Trophoblast cell (in vitro differentiated cells and primary cell): ENCODE data around the gene NUP62.
A peak's percentile ranks its signal among the peaks of the same experiment; 100 is the strongest.

ENCODE experiments used
- DNase-seq, 2 donors: peaks; one replicate each; pipeline ENCODE4 v3.0.0-alpha.2; 2016
- H2AFZ ChIP-seq: 2 replicates; pipeline ENCODE4 v1.6.1; 2013; ENCODE audit warnings: low read length, moderate library complexity, mild to moderate bottlenecking; ENCODE audit not compliant: insufficient read depth, poor library complexity
- H2AK5ac ChIP-seq: 2 replicates; pipeline ENCODE4 v1.6.1; 2013; ENCODE audit warnings: mild to moderate bottlenecking, low read length
- H2BK120ac ChIP-seq: 2 replicates; pipeline ENCODE4 v1.6.1; 2013; ENCODE audit warnings: low read length, mild to moderate bottlenecking, moderate library complexity; ENCODE audit not compliant: insufficient read depth, poor library complexity
- H2BK12ac ChIP-seq: 2 replicates; pipeline ENCODE4 v1.6.1; 2013; ENCODE audit warnings: mild to moderate bottlenecking, low read length, moderate library complexity
- H2BK5ac ChIP-seq: 2 replicates; pipeline ENCODE4 v1.6.1; 2013; ENCODE audit warnings: low read length, low read depth, moderate library complexity, mild to moderate bottlenecking; ENCODE audit not compliant: poor library complexity
- H3K14ac ChIP-seq: 2 replicates; pipeline ENCODE4 v1.6.1; 2013; ENCODE audit warnings: mild to moderate bottlenecking, low read length
- H3K18ac ChIP-seq: 2 replicates; pipeline ENCODE4 v1.6.1; 2013; ENCODE audit warnings: mild to moderate bottlenecking, low read length
- H3K23ac ChIP-seq: 2 replicates; pipeline ENCODE4 v1.6.1; 2013; ENCODE audit warnings: low read length
- H3K27ac ChIP-seq: 2 replicates; pipeline ENCODE4 v1.5.1; 2013; ENCODE audit warnings: low read depth, mild to moderate bottlenecking, inconsistent platforms, low read length, moderate library complexity
- H3K27me3 ChIP-seq: 2 replicates; pipeline ENCODE4 v1.6.1; 2013; ENCODE audit warnings: inconsistent platforms, mild to moderate bottlenecking, low read length, moderate library complexity; ENCODE audit not compliant: insufficient read depth
- H3K36me3 ChIP-seq, 2 experiments: 1 replicate in 1 of 2; 2 replicates in 1 of 2; pipeline ENCODE4 v1.6.1; 2013; ENCODE audit warnings: low read length in 2 of 2, mild to moderate bottlenecking in 2 of 2, moderate library complexity in 1 of 2; ENCODE audit not compliant: insufficient read depth in 2 of 2, control insufficient read depth in 1 of 2
- H3K4ac ChIP-seq: 2 replicates; pipeline ENCODE4 v1.6.1; 2013; ENCODE audit warnings: low read depth, mild to moderate bottlenecking, low read length, moderate library complexity
- H3K4me1 ChIP-seq, 2 experiments: 1 replicate in 1 of 2; 2 replicates in 1 of 2; pipeline ENCODE4 v1.6.1; 2013; ENCODE audit warnings: low read length in 2 of 2, mild to moderate bottlenecking in 2 of 2, moderate library complexity in 1 of 2; ENCODE audit not compliant: insufficient read depth in 2 of 2, control insufficient read depth in 1 of 2
- H3K4me2 ChIP-seq: 2 replicates; pipeline ENCODE4 v1.6.1; 2013; ENCODE audit warnings: inconsistent platforms, mild to moderate bottlenecking, low read length, moderate library complexity
- H3K4me3 ChIP-seq: 2 replicates; pipeline ENCODE4 v1.5.1; 2013; ENCODE audit warnings: mild to moderate bottlenecking, low read depth, low read length, inconsistent platforms
- H3K79me1 ChIP-seq: one replicate; pipeline ENCODE4 v1.6.1; 2013; ENCODE audit warnings: low read length
- H3K79me2 ChIP-seq: 2 replicates; pipeline ENCODE4 v1.6.1; 2013; ENCODE audit warnings: low read length, mild to moderate bottlenecking; ENCODE audit not compliant: control insufficient read depth, insufficient read depth, poor library complexity
- H3K9ac ChIP-seq: 2 replicates; pipeline ENCODE4 v1.6.1; 2013; ENCODE audit warnings: mild to moderate bottlenecking, low read length
- H3K9me3 ChIP-seq: 2 replicates; pipeline ENCODE4 v1.6.1; 2013; ENCODE audit warnings: low read depth, mild to moderate bottlenecking, control low read depth, inconsistent platforms, low read length; ENCODE audit not compliant: insufficient read depth
- H4K12ac ChIP-seq: 2 replicates; pipeline ENCODE4 v1.6.1; 2013; ENCODE audit warnings: low read depth, mild to moderate bottlenecking, low read length, moderate library complexity
- H4K8ac ChIP-seq: 2 replicates; pipeline ENCODE4 v1.6.1; 2013; ENCODE audit warnings: low read depth, mild to moderate bottlenecking, low read length, moderate library complexity
- H4K91ac ChIP-seq: one replicate; pipeline ENCODE4 v1.6.1; 2013; ENCODE audit warnings: low read depth, mild to moderate bottlenecking, low read length, moderate library complexity
- WGBS: extraction: QIAGEN DNeasy Blood & Tissue Kit; methylation state at CpG from one replicate; pipeline ENCODE4 v1.1.7; 2013; ENCODE audit warnings: missing lambda C conversion rate; ENCODE audit not compliant: insufficient read length, insufficient coverage; ENCODE audit errors: extremely low coverage; 5-methylcytosine and 5-hydroxymethylcytosine counted together

The NUP62 gene

DNA sequence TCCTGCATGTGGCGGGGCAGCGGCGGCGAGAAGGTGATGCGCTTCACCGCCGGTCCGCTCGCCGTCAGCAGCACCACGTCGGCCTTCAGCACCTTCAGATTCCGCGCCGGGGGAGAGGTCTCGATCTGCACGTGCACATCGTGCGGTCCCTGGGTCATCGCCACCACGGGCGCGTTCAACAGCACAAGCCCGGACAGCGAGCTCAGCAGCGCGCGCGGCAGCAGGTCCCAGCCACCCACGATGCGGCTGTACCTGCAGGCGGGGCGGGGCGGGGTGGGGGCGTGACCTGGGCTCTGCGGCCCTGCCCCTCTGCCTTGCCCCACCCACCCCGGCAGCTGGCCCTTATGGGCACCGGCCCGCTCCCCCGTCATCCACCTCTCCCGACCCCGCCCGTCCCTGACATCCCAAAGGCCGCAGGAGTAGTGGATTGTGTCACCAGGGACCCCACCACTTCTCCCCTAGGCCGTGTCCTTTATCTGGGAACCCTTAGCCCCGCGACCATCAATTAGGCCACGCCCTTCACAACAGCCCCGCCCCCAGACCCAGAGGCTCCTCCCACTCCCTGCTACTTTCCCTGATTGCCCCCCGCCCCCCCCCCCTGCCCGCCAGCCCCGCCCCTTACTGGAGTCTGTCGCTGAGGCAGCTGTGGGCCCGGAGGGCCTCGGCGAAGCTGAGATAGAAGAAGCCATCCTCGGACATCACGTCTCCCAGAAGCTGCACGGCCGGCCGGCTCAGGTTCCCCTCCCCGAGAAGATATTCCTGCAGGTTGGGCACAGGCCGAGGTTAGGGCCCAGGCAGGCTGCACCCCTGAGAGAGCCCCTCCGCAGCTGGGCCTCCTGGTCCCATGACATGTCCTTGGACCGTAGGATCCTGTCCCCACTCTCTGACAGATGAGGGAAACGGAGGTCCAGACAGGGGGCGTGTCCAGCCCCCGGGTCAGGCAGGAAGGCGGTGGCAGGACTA lies 38.7 kb downstream of the NUP62 start:
- no CpG with 5 or more reads among the region's 69 CpGs for WGBS

DNA sequence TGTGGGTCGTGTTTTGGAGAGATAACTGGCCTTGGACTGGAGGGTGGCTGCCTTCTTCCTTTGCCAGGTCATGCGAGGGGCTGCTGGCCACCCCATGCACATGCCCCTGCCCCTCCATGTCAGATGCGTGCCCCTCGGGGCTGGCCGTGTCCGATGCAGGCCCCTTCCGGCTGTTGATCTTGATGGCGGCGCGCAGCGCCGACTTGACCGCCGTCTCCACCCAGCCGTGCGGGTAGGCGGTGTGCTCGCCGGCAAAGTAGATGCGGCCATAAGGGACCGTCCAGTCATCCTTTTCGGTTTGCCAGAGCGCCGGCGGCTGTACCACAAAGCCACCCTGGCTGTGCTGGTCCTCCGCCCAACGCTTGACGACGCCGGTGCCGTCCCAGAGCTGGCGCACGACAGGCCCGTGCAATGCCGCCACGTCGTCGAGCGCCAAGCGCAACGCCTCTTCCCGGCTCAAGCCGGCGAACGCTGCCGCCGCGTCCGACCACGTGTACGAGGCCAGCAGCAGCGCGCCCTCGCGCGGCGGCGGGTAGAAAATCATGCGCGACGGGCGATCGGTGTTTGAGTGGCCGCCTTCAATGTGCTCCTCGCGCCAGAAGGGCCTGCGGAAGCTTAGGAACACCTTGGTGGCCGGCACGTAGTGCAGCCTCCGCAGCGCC lies 39.5 kb downstream of the NUP62 start:
- no CpG with 5 or more reads among the region's 71 CpGs for WGBS
- peaks cover 8 to 10% of the 10 kb centered on the region in 2 experiments for H3K36me3 ChIP-seq

More for the DNA sequence above, 38.7 kb downstream of the NUP62 start:
- Histone ChIP-seq H3K36me3 (peaks cover 5 to 6% of the 10 kb centered on the region in 2 experiments), H3K9me3 (peaks cover 15% of the 10 kb centered on the region), H4K12ac (no peak overlapping the region), H2BK12ac (no peak overlapping the region), H4K91ac (no peak overlapping the region), H3K27ac (no peak overlapping the region), H3K79me1 (no peaks in the 10 kb centered on the region), H2BK120ac (no peak overlapping the region), H3K18ac (no peak overlapping the region), H3K79me2 (no peaks in the 10 kb centered on the region), H2BK5ac (no peak overlapping the region), H2AFZ (peak overlapping the region; percentile 57), H3K4me2 (peak overlapping the region; percentile 51), H3K14ac (no peak overlapping the region), H3K9ac (no peak overlapping the region), H3K4me1 (peaks cover 3 to 8% of the 10 kb centered on the region in 2 experiments), H2AK5ac (no peak overlapping the region), H3K4ac (no peak overlapping the region), H3K27me3 (no peaks in the 10 kb centered on the region), H3K23ac (no peak overlapping the region), H3K4me3 (peak overlapping the region; percentile 26), H4K8ac (no peak overlapping the region)
- DNase-seq = peak; percentile 58 to 67

DNA sequence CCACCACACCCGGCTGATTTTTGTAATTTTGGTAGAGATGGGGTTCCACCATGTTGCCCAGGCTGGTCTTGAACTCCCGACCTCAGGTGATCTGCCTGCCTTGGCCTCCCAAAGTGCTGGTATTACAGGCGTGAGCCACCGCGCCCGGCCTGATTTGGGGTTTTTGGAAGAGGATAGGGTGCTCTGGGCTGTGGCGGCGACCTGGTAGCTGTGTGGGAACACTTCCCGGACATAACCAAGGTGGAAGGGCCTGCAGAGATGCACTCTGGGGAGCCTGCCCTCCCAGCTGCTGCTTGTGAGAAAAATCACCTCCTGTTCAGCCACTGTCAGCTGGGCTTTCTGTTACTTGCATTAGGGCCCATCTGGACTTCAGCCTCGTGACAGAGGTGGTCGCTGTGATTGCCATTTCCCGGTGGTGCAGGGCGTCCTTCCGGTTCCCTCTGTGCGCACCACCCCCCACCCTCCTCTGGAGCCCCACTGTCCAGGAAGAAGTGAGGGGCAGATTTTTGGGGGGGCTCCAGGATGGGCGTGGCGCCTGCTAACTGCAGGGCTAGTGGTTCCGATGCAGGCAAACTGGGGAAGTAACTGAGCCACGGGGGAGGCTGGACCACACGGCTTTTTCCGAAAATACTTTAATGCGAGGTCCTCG lies 40.1 kb downstream of the NUP62 start:
- Histone ChIP-seq H4K8ac (no peak overlapping the region), H3K4me2 (no peak overlapping the region), H3K4ac (no peak overlapping the region), H3K4me1 (peaks cover 3 to 8% of the 10 kb centered on the region in 2 experiments), H3K36me3 (peaks cover 14 to 17% of the 10 kb centered on the region in 2 experiments), H3K27me3 (no peaks in the 10 kb centered on the region), H3K79me1 (no peaks in the 10 kb centered on the region), H3K27ac (no peak overlapping the region), H2BK12ac (no peak overlapping the region), H3K79me2 (no peaks in the 10 kb centered on the region), H3K23ac (no peak overlapping the region), H4K12ac (no peak overlapping the region), H2BK5ac (no peak overlapping the region), H2AK5ac (no peak overlapping the region), H3K9ac (no peak overlapping the region), H4K91ac (no peak overlapping the region), H2BK120ac (no peak overlapping the region), H3K4me3 (no peak overlapping the region), H3K18ac (no peak overlapping the region), H3K9me3 (peaks cover 14% of the 10 kb centered on the region), H2AFZ (no peak overlapping the region), H3K14ac (no peak overlapping the region)
- no peak for DNase-seq
- no CpG with 5 or more reads among the region's 23 CpGs for WGBS

More for the DNA sequence above, 39.5 kb downstream of the NUP62 start:
- H3K9ac ChIP-seq = no peak overlapping the region
- no peaks in the 10 kb centered on the region for H3K27me3 ChIP-seq
- peak overlapping the region; percentile 57 for H2AFZ ChIP-seq
- H3K9me3 ChIP-seq = peaks cover 15% of the 10 kb centered on the region
- H3K79me2 ChIP-seq = no peaks in the 10 kb centered on the region
- no peak overlapping the region for H4K12ac ChIP-seq
- H2AK5ac ChIP-seq = no peak overlapping the region
- H3K4me3 ChIP-seq = peak overlapping the region; percentile 26
- no peak overlapping the region for H3K23ac ChIP-seq
- H3K79me1 ChIP-seq = no peaks in the 10 kb centered on the region
- peak; percentile 86 to 93 for DNase-seq
- peak overlapping the region; percentile 51 for H3K4me2 ChIP-seq
- H3K4me1 ChIP-seq = peaks cover 3 to 8% of the 10 kb centered on the region in 2 experiments
- H3K4ac ChIP-seq = no peak overlapping the region
- H3K27ac ChIP-seq = no peak overlapping the region
- no peak overlapping the region for H2BK12ac ChIP-seq
- no peak overlapping the region for H3K18ac ChIP-seq
- no peak overlapping the region for H4K91ac ChIP-seq
- no peak overlapping the region for H2BK5ac ChIP-seq
- H4K8ac ChIP-seq = no peak overlapping the region
- H3K14ac ChIP-seq = no peak overlapping the region
- no peak overlapping the region for H2BK120ac ChIP-seq

- H2BK12ac ChIP-seq = no peak overlapping the region
- H3K23ac ChIP-seq = no peak overlapping the region
- no peaks in the 10 kb centered on the region for H3K27me3 ChIP-seq
- H3K9ac ChIP-seq = no peak overlapping the region
- no peak overlapping the region for H2AK5ac ChIP-seq
- H3K4ac ChIP-seq = no peak overlapping the region
- H3K4me2 ChIP-seq = no peak overlapping the region
- no peak overlapping the region for H4K12ac ChIP-seq
- H3K9me3 ChIP-seq = peaks cover 13% of the 10 kb centered on the region
- DNase-seq = no peak
- peaks cover 21 to 24% of the 10 kb centered on the region in 2 experiments for H3K36me3 ChIP-seq
- no CpG with 5 or more reads among the region's 18 CpGs for WGBS
- H2BK5ac ChIP-seq = no peak overlapping the region
- no peak overlapping the region for H4K8ac ChIP-seq
- no peak overlapping the region for H3K4me3 ChIP-seq
- H3K14ac ChIP-seq = no peak overlapping the region
- no peak overlapping the region for H4K91ac ChIP-seq
- no peak overlapping the region for H3K18ac ChIP-seq
- H2AFZ ChIP-seq = no peak overlapping the region
- no peaks in the 10 kb centered on the region for H3K79me2 ChIP-seq
- peaks cover 3 to 8% of the 10 kb centered on the region in 2 experiments for H3K4me1 ChIP-seq
- H3K79me1 ChIP-seq = no peaks in the 10 kb centered on the region
- no peak overlapping the region for H3K27ac ChIP-seq
- no peak overlapping the region for H2BK120ac ChIP-seq
Measured at GRCh38 chr19:49888510-49888824, 40.8 kb downstream of the NUP62 start.
